ENCODE data around the gene STRA6. TPM values are rescaled to one million over a fixed set of nuclear protein-coding genes. Genes with fewer than 3 reads are reported as not detected.

STRA6 gene
- total and polyA plus RNA-seq, 2 of the 8 experiments (the other 6 are each of a cell fraction or from before 2014, with no cell fraction given), result 9.3 to 14.5 TPM

DNA sequence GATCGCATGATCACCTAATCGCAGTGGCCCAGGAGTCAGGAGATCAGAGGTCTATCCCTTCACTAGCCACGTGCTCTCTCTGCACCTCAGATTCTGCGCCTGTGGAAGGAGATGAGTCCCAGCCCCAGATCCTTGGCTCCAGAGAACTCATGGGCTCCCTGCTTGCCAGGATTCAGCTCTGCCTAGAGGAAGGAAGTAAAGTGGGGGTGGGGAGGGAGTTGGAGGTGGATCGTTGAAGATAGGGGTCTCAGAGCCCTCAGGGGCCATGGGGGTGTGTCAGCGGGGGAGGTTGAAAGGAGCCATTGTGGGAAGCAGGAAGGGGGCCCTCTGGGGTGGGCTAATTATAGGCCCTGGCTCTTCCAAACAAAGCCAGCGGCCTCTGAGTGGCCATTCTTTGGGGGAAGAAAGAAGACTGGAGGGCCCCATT is 11.3 kb upstream of the STRA6 start:
- H3K4me2 ChIP-seq (ENCODE audit: insufficient read depth in 1 of 2, low read depth in 2 of 2, low read length in 2 of 2), result peak overlapping the region; percentile 9 to 18; a peak in 3 of 4 replicates
- peak overlapping the region; percentile 28 for H3K4ac ChIP-seq (replicated peaks; ENCODE audit: insufficient read length, low read depth, low read length)
- H2BK12ac ChIP-seq (ENCODE audit: low read depth, low read length), result peak overlapping the region; percentile 98; the same call in 1 of the 2 replicates
- no peaks in the 10 kb centered on the region for H3K36me3 ChIP-seq (ENCODE audit: control insufficient read depth in 2 of 4, insufficient read depth in 4 of 4, low read length in 3 of 4)
- peak overlapping the region; percentile 88 for H4K91ac ChIP-seq (replicated peaks; ENCODE audit: insufficient read length, low read length)
- peaks cover 0 to 19% (median 12%) of the 10 kb centered on the region in 4 experiments; a peak in 6 of 7 replicates for H3K27me3 ChIP-seq (replicated peaks in 1 of 4; ENCODE audit: control insufficient read depth in 3 of 4, extremely low read depth in 1 of 4, insufficient read depth in 3 of 4, low read length in 3 of 4)
- H3K14ac ChIP-seq (ENCODE audit: insufficient read length), result no peak overlapping the region
- H3K79me2 ChIP-seq (ENCODE audit: control insufficient read depth in 1 of 2, insufficient read depth in 2 of 2, low read length in 2 of 2), result no peaks in the 10 kb centered on the region
- 28% methylated on average over 7 of the region's 7 CpGs; no CpG with 5 or more reads in 1 of the 2 experiments for WGBS, 2 experiments (ENCODE audit: extremely low coverage in 1 of 2, insufficient coverage in 1 of 2, insufficient read length in 1 of 2, insufficient replicate concordance in 2 of 2, low coverage in 1 of 2, low lambda C conversion rate in 2 of 2, missing lambda C conversion rate in 1 of 2)
- peak overlapping the region; percentile 97; the same call in 1 of the 2 replicates for H2BK20ac ChIP-seq (ENCODE audit: low read length)
- TF ChIP-seq SIRT6 (IDR thresholded peaks at IDR 0.05; ENCODE audit: low read length), result no peak
- TF ChIP-seq, protein P1, sequence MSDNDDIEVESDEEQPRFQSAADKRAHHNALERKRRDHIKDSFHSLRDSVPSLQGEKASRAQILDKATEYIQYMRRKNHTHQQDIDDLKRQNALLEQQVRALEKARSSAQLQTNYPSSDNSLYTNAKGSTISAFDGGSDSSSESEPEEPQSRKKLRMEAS (IDR thresholded peaks at IDR 0.05), result peak; percentile 82
- peak; percentile 72 for TF ChIP-seq ASH2L (IDR thresholded peaks at IDR 0.05; ENCODE audit: low read length)
- no peak for TF ChIP-seq KDM1A (IDR thresholded peaks at IDR 0.05; ENCODE audit: borderline replicate concordance, low read length)
- TF ChIP-seq CTBP2 (IDR thresholded peaks at IDR 0.05; ENCODE audit: borderline replicate concordance, insufficient read depth, insufficient read length, low read length), result peak; percentile 73
- peak; percentile 57; the same call in 1 of the 2 replicates for TF ChIP-seq EGR1 (IDR thresholded peaks at IDR 0.05; ENCODE audit: borderline replicate concordance, low read depth, low read length)
- 0 out of 2 replicates have a peak, but pooled peaks have one; percentile 4 for TF ChIP-seq YY1 (IDR thresholded peaks at IDR 0.05; ENCODE audit: low read depth, low read length)
- H4K8ac ChIP-seq (ENCODE audit: extremely low read depth, insufficient read depth, low read length), result no peak overlapping the region
- H3K9me3 ChIP-seq (ENCODE audit: insufficient read depth in 2 of 2, low read depth in 1 of 2, low read length in 1 of 2), result no peaks in the 10 kb centered on the region
- no peak overlapping the region for H2BK15ac ChIP-seq (ENCODE audit: low read length)
- CTCF ChIA-PET (ENCODE audit: partially characterized antibody), result interaction anchor here (0.6 to 1.4 kb wide), 7 partner anchors 8 to 1139 kb away, joined by 3 to 7 read pairs (median 4); no protein-coding TSS in a partner anchor
- H3K9ac ChIP-seq (replicated peaks in 1 of 4; ENCODE audit: extremely low read depth in 1 of 4, low read depth in 3 of 4, low read length in 3 of 4), result no peak overlapping the region
- H3K18ac ChIP-seq (ENCODE audit: extremely low read depth, low read length), result peak overlapping the region; percentile 99
- no peak overlapping the region for H3K23ac ChIP-seq (ENCODE audit: insufficient read length)
- FAIRE-seq, result no peak
- peak overlapping the region; percentile 75 for H2AK5ac ChIP-seq (ENCODE audit: low read depth, low read length)
- H3K4me3 ChIP-seq (ENCODE audit: extremely low read depth in 1 of 4, insufficient read depth in 2 of 4, low read depth in 3 of 4, low read length in 4 of 4), result peak overlapping the region in 1 of 4 experiments; percentile 23; a peak in 2 of 8 replicates
- H3K56ac ChIP-seq (replicated peaks; ENCODE audit: insufficient read length, low read depth, low read length), result no peak overlapping the region
- H3K27ac ChIP-seq (ENCODE audit: low read depth, low read length), result no peak overlapping the region
- H2BK5ac ChIP-seq (ENCODE audit: low read depth, low read length), result peak overlapping the region; percentile 96; the same call in 1 of the 2 replicates
- H4K20me1 ChIP-seq (replicated peaks in 1 of 2; ENCODE audit: control insufficient read depth in 1 of 2, insufficient read depth in 2 of 2, low read length in 2 of 2), result peaks cover 0 to under 1% of the 10 kb centered on the region in 2 experiments
- no peaks in the 10 kb centered on the region for H3K79me1 ChIP-seq (ENCODE audit: low read depth, low read length)
- POLR2A ChIA-PET (ENCODE audit: partially characterized antibody), result interaction anchor here (0.7 to 7.0 kb wide), 5 partner anchors 7 to 85 kb away, joined by 3 to 58 read pairs (median 5); partner anchors contain the start of gene STRA6
- peaks cover 2% of the 10 kb centered on the region for H3K23me2 ChIP-seq (ENCODE audit: low read depth, low read length)
- H4K5ac ChIP-seq (ENCODE audit: insufficient read length, low read depth, low read length), result peak overlapping the region; percentile 27
- peak overlapping the region; percentile 1 for H2BK120ac ChIP-seq (replicated peaks; ENCODE audit: low read depth, low read length)
- peaks cover 35 to 47% (median 38%) of the 10 kb centered on the region in 4 experiments for H3K4me1 ChIP-seq (replicated peaks in 1 of 4; ENCODE audit: control insufficient read depth in 3 of 4, insufficient read depth in 4 of 4, low read length in 3 of 4)
- peak in 1 of 2 experiments; percentile 59 for DNase-seq (ENCODE audit: low read depth in 1 of 2, low spot score in 2 of 2)
- H2AFZ ChIP-seq (ENCODE audit: low read length), result no peak overlapping the region

Measured in H1 (cell line).